Progenitor cell of endocrine pancreas (in vitro differentiated cells): ENCODE measurements around the gene SNAP25. TPM values are rescaled to one million over a fixed set of nuclear protein-coding genes. Genes with fewer than 3 reads are reported as not detected.

Source experiments
- DNase-seq: peaks from one replicate; pipeline ENCODE4 v3.0.0; 2021; ENCODE audit warnings: low spot score; ENCODE audit not compliant: unreplicated experiment
- H3K27ac Mint-ChIP-seq: 2 replicates; pipeline ENCODE4 v1.8.0; 2021; ENCODE audit warnings: mild to moderate bottlenecking, moderate library complexity, mixed read lengths
- H3K27me3 Mint-ChIP-seq: 2 replicates; pipeline ENCODE4 v1.8.0; 2021; ENCODE audit warnings: mixed read lengths
- H3K36me3 Mint-ChIP-seq: 2 replicates; pipeline ENCODE4 v1.8.0; 2022; ENCODE audit warnings: mixed read lengths; ENCODE audit not compliant: insufficient read depth
- H3K4me1 Mint-ChIP-seq: 2 replicates; pipeline ENCODE4 v1.8.0; 2021; ENCODE audit warnings: low read depth, mixed read lengths
- H3K4me3 Mint-ChIP-seq: 2 replicates; pipeline ENCODE4 v1.8.0; 2021; ENCODE audit warnings: low read depth, mild to moderate bottlenecking, moderate library complexity, mixed read lengths
- H3K9me3 Mint-ChIP-seq: 2 replicates; pipeline ENCODE4 v1.8.0; 2021; ENCODE audit warnings: low read depth, mixed read lengths
- total RNA-seq: library from RNA; stranded (reverse); gene quantifications from 2 replicates; pipeline ENCODE4 v1.2.1, GENCODE V29; 2021
- TF ChIP-seq, protein P1 (sequence below): fragments of 200-600 bp; sonication (generic); IDR thresholded peaks from one replicate; pipeline ENCODE4 v1.5.0; 2021; ENCODE audit warnings: antibody characterized with exemption, mild to moderate bottlenecking; ENCODE audit not compliant: unreplicated experiment

The SNAP25 gene
- total RNA-seq, 1 donor from 2014 or later: 7.7 TPM

DNA sequence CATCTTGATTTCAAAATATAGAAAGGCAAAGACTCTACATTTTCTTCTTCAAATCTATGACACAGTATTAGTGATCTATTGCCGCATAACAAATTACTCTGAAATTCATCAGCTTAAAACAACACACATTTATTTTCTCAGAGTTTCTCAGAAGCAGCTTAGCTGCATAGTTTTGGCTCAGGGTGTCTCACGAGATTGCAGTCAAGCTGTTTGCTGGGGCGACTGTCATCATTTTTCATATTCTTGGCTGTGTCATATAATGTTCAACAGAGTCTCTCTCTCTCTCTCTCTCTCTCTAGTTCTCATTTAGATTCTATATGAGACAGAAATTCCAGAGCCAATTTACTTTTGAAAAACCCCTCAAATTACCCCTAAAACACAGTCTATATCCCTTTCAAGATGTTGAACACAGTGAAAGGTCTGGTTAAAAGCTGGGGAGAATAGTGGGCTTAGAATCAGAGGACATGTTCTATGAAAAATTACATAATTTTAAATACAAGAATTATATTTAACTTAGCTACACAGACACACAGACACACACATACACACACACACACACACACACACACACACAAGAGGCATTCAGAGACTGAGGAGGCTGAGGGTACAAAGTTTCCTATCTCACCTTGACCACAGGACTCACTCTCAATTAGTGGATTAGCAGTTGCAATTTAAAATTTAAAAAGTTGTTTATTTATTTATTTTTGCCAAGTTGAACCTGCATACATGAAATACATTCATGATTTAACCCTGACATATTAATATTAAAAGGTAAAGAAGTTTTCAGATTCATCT lies 128.7 kb downstream of the SNAP25 start:
- Mint-ChIP-seq H3K9me3 (peaks cover 15% of the 10 kb centered on the region), H3K27ac (no peak overlapping the region), H3K27me3 (no peaks in the 10 kb centered on the region), H3K36me3 (peaks cover 1% of the 10 kb centered on the region), H3K4me1 (peaks cover 35% of the 10 kb centered on the region), H3K4me3 (no peak overlapping the region)
- TF ChIP-seq, protein P1, sequence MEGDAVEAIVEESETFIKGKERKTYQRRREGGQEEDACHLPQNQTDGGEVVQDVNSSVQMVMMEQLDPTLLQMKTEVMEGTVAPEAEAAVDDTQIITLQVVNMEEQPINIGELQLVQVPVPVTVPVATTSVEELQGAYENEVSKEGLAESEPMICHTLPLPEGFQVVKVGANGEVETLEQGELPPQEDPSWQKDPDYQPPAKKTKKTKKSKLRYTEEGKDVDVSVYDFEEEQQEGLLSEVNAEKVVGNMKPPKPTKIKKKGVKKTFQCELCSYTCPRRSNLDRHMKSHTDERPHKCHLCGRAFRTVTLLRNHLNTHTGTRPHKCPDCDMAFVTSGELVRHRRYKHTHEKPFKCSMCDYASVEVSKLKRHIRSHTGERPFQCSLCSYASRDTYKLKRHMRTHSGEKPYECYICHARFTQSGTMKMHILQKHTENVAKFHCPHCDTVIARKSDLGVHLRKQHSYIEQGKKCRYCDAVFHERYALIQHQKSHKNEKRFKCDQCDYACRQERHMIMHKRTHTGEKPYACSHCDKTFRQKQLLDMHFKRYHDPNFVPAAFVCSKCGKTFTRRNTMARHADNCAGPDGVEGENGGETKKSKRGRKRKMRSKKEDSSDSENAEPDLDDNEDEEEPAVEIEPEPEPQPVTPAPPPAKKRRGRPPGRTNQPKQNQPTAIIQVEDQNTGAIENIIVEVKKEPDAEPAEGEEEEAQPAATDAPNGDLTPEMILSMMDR: no peak
- DNase-seq: no peak

DNA sequence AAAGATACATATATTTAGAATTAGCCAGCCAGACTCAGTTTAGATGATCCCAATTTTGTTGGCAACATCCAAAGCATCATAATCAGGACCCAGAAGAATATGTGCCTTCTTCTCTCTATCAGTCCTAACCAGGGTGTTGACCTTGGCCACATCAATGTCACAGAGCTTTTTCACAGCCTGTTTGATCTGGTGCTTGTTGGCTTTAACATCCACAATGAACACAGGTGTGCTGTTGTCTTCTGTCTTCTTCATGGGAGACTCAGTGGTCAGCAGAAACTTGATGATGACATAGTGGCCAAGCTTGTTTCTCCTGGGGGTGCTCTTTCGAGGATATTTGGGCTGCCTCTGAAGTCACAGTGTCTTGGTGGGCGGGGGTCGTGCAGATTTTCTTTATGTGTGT lies 130.5 kb downstream of the SNAP25 start:
- Mint-ChIP-seq H3K27ac (peak overlapping the region; percentile 75), H3K36me3 (peaks cover 1% of the 10 kb centered on the region), H3K4me1 (peaks cover 48% of the 10 kb centered on the region), H3K9me3 (peaks cover 9% of the 10 kb centered on the region), H3K27me3 (no peaks in the 10 kb centered on the region), H3K4me3 (no peak overlapping the region)
- TF ChIP-seq, protein P1: no peak
- no peak for DNase-seq

DNA sequence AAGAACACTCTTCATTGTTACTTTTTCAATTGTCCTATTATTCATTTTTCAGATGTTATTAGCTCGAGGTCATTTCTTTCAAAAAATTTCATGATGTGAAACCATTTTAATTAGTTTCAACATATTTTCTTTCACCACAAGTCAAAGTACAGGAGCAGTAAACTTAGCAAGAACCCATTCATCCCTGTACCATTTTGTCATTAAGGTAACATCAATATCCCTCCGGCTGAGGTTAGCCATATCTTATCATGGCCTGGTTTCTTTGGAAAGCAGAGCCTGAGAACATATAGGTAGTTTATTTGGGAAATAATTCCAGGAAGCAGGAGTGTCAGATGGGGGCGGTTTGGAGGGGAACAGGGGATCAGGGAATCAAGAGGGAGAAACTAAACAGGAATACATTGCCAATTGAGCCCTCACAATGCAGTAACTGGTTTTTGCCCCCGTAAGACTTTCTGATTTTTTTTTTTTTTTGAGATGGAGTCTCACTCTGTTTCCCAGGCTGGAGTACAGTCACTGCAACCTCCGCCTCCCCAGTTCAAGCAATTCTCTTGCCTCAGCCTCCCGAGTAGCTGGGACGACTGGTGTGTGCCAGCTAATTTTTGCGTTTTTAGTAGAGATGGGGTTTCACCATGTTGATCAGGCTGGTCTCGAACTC lies 131.7 kb downstream of the SNAP25 start:
- Mint-ChIP-seq H3K27me3 (no peaks in the 10 kb centered on the region), H3K36me3 (peaks cover 1% of the 10 kb centered on the region), H3K9me3 (peaks cover 9% of the 10 kb centered on the region), H3K4me1 (peaks cover 42% of the 10 kb centered on the region), H3K27ac (peak overlapping the region; percentile 45), H3K4me3 (no peak overlapping the region)
- DNase-seq: no peak
- TF ChIP-seq, protein P1: no peak

DNA sequence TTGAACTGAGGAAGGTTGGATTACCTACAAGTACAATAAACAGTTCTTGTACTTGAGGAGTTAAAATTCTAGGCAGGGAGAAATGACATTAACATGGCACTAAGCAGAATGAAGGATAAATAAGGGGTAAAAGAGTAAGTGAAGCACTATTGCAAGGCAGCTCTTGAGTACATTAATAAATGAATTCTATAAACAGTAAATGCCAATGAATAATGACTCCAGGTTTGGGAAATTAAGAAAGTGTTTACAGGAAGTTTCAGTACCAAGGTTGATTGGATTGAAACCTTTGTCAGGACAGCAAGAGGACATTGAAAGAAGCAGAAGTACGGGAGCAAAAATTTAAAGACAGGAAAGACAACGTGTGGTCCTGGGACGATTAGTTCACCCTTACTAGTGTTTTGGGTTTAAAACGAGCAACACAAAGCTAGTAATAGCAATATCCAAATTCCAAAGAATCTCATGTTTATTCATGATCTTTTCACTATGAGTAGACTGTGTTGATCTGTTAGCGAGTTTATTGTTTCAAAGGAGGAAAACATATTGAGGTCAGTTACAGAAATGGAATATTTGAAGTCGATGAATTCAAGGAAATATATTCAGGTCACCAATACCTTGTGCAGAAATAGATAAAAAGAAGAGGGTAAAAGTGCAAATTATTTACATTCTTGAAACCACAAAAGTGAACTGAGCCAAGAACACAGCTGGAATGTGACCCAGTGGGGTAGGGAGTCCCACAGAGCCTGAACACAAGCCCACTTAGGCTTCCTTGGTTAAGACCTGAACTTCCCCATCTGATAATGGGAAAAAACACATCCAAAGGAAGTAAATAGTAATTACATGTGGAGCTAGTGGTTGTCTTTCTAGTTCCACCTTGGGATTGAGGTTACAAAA lies 134.5 kb downstream of the SNAP25 start:
- H3K27ac Mint-ChIP-seq: peak overlapping the region; percentile 98
- H3K4me3 Mint-ChIP-seq: peak overlapping the region; percentile 1
- H3K4me1 Mint-ChIP-seq: peaks cover 33% of the 10 kb centered on the region
- TF ChIP-seq, protein P1: no peak
- no peaks in the 10 kb centered on the region for H3K27me3 Mint-ChIP-seq
- peaks cover 4% of the 10 kb centered on the region for H3K36me3 Mint-ChIP-seq
- peaks cover 13% of the 10 kb centered on the region for H3K9me3 Mint-ChIP-seq
- DNase-seq: no peak

DNA sequence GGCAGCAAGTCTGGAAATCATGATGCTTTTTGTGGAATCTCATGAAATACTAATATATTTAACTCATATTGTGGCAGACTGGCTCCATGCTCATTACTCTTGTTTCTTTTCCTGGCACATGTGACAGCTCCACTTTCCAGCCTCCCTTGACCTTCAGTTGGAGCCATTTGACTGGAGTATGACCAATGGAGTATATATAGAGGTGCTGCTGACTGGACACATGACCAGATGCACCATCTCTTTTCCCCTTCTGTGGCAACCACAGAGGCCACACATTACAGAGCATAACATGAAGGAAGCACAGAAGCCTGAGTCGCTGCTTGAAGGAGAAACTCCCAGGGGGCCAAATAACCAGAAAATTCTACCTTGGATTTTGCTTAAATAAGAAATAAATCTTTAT lies 138.0 kb downstream of the SNAP25 start:
- H3K27ac Mint-ChIP-seq: no peak overlapping the region
- peaks cover 36% of the 10 kb centered on the region for H3K4me1 Mint-ChIP-seq
- DNase-seq: no peak
- H3K4me3 Mint-ChIP-seq: no peak overlapping the region
- H3K36me3 Mint-ChIP-seq: peaks cover 2% of the 10 kb centered on the region
- H3K27me3 Mint-ChIP-seq: no peaks in the 10 kb centered on the region
- TF ChIP-seq, protein P1: no peak
- H3K9me3 Mint-ChIP-seq: peaks cover 4% of the 10 kb centered on the region
